Brain microvascular endothelial cell (primary cell): ENCODE results near the gene PDE6B.

Experiments
- DNase-seq: peaks from one replicate; pipeline ENCODE4 v3.0.0-alpha.2; 2020
- H3K27ac ChIP-seq: fragments of 250-450 bp; sonication (Bioruptor Pico); 2 replicates; pipeline ENCODE4 v1.5.1; 2020; ENCODE audit warnings: mild to moderate bottlenecking, moderate library complexity
- H3K27me3 ChIP-seq: fragments of 250-450 bp; sonication (Bioruptor Pico); replicated peaks from 2 replicates; pipeline ENCODE4 v1.5.1; 2020; ENCODE audit warnings: mild to moderate bottlenecking
- H3K36me3 ChIP-seq: fragments of 250-450 bp; sonication (Bioruptor Pico); replicated peaks from 2 replicates; pipeline ENCODE4 v1.5.1; 2020; ENCODE audit warnings: mild to moderate bottlenecking
- H3K4me3 ChIP-seq: 2 replicates; pipeline ENCODE4 v1.5.1; 2011; ENCODE audit warnings: low read depth, mild to moderate bottlenecking, control low read depth, low read length, moderate library complexity
- in situ Hi-C: cut with HindIII; loops from 2 replicates; pipeline ENCODE4 v1.10.0; 2017; ENCODE audit warnings: low sequenced_read_pairs, low pct_ligation_motif_present
- TF ChIP-seq, protein P1 (sequence below): IDR thresholded peaks from 2 replicates; pipeline ENCODE4 v1.5.1; 2011; ENCODE audit warnings: low read depth, mild to moderate bottlenecking, moderate library complexity, low read length, control low read depth, inconsistent platforms; ENCODE audit errors: missing control alignments

PDE6B gene

GRCh38 chr4:686413-687040 is 61.2 kb downstream of the PDE6B start:
- in situ Hi-C loops = no loop called here
- H3K27me3 ChIP-seq = no peaks in the 10 kb centered on the region
- no peak overlapping the region for H3K4me3 ChIP-seq
- TF ChIP-seq, protein P1, sequence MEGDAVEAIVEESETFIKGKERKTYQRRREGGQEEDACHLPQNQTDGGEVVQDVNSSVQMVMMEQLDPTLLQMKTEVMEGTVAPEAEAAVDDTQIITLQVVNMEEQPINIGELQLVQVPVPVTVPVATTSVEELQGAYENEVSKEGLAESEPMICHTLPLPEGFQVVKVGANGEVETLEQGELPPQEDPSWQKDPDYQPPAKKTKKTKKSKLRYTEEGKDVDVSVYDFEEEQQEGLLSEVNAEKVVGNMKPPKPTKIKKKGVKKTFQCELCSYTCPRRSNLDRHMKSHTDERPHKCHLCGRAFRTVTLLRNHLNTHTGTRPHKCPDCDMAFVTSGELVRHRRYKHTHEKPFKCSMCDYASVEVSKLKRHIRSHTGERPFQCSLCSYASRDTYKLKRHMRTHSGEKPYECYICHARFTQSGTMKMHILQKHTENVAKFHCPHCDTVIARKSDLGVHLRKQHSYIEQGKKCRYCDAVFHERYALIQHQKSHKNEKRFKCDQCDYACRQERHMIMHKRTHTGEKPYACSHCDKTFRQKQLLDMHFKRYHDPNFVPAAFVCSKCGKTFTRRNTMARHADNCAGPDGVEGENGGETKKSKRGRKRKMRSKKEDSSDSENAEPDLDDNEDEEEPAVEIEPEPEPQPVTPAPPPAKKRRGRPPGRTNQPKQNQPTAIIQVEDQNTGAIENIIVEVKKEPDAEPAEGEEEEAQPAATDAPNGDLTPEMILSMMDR = no peak
- no peaks in the 10 kb centered on the region for H3K36me3 ChIP-seq
- DNase-seq = no peak
- H3K27ac ChIP-seq = peak overlapping the region; percentile 91

DNA sequence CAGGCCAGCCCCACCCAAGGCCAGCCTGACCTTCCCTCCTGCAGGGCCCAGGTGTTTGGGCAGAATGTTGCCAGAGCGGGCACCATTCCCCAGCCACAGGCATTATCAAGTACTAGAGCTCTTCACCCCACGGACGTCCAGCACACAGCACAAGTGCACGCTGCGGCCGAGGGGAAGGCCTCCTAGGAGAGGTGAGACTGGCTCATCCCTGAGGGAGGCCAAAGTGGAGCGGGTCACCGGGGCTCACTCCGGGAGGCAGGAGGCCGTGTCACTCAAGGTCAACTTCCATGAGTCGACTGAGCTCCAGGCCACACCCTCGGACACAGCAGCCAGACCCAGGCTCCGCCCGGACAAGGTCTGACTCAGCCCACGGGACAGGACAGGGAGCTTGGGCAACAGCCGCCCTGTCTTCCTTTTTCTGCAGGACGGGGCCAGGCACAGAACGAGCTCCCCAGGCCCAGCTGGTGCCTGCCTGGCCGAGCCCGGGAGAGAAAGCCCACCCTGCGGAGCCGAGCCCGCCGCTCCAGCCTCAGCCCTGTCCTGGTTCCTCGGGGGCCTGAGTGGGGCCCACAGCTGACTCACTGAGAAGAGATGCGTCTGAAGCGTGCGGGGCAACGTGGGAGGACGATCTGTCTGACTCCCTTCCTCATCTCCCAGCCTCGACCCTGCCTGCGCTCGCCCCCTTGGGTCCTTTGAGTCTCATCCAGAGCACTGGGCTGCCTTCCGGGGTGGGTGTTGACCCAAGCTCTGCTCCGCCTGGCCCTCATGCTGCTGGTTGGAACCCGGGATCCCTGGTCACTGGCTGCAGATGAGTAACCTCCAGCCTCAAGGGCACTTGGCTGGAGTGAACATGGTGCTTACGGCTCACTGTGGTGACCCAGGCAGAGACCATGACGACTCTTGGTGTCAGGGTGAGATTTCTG is 61.9 kb downstream of the PDE6B start:
- DNase-seq = peak; percentile 88
- in situ Hi-C loops = no loop called here
- Histone ChIP-seq H3K27me3 (no peaks in the 10 kb centered on the region), H3K27ac (peak overlapping the region; percentile 91), H3K4me3 (peak overlapping the region; percentile 22), H3K36me3 (no peaks in the 10 kb centered on the region)
- TF ChIP-seq, protein P1 = no peak

- no peak for DNase-seq
- in situ Hi-C loops = no loop called here
- TF ChIP-seq, protein P1 = no peak
- Histone ChIP-seq H3K27ac (peak overlapping the region; percentile 91), H3K4me3 (peak overlapping the region; percentile 44), H3K27me3 (no peaks in the 10 kb centered on the region), H3K36me3 (no peaks in the 10 kb centered on the region)
Observed at GRCh38 chr4:687971-688853, 62.8 kb downstream of the PDE6B start.

GRCh38 chr4:688854-689681 is 63.7 kb downstream of the PDE6B start, which contains the start of gene SLC49A3:
SLC49A3 (minus strand) TSS chr4:689151; CDS start chr4:689127, 24 bp downstream.
- TF ChIP-seq, protein P1 = peak; percentile 19

DNA sequence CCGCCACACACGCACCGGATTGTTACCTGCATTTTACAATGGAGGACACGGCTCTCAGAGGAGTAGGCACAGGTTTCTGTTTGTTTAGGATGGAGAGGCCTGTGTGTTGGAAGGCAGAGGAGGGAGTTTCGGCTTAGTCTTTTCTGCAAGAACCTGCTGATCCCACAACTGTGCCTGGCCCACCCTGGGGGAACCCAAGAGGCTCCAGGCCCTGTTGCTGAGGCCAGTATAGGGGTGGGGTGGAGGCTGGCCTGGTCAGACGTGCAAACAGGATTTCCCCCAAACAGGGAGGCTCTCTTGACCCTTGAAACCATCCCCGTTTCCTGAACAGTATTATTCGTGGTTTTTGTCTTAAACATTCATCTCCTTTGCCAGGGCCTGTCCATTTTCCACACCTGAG is 64.3 kb downstream of the PDE6B start:
- TF ChIP-seq, protein P1 = no peak
- Histone ChIP-seq H3K36me3 (no peaks in the 10 kb centered on the region), H3K4me3 (no peak overlapping the region), H3K27me3 (no peaks in the 10 kb centered on the region), H3K27ac (no peak overlapping the region)
- in situ Hi-C loops = no loop called here
- DNase-seq = no peak

More at GRCh38 chr4:688854-689681, 63.7 kb downstream of the PDE6B start, which contains the start of gene SLC49A3:
- Histone ChIP-seq H3K27me3 (no peaks in the 10 kb centered on the region), H3K36me3 (no peaks in the 10 kb centered on the region), H3K27ac (peak within 1 kb of the TSS; percentile 91), H3K4me3 (peak within 1 kb of the TSS; percentile 44)
- no peak for DNase-seq
- in situ Hi-C loops = no loop called here
